ENCODE measurements around the gene SHB. TPM values are rescaled to one million over a fixed set of nuclear protein-coding genes. Genes with fewer than 3 reads are reported as not detected.

SHB gene, protein sequence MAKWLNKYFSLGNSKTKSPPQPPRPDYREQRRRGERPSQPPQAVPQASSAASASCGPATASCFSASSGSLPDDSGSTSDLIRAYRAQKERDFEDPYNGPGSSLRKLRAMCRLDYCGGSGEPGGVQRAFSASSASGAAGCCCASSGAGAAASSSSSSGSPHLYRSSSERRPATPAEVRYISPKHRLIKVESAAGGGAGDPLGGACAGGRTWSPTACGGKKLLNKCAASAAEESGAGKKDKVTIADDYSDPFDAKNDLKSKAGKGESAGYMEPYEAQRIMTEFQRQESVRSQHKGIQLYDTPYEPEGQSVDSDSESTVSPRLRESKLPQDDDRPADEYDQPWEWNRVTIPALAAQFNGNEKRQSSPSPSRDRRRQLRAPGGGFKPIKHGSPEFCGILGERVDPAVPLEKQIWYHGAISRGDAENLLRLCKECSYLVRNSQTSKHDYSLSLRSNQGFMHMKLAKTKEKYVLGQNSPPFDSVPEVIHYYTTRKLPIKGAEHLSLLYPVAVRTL
- total RNA-seq (2022; extraction: Qiagen RNA extraction; ENCODE audit: low read depth) = 37.3 to 64.5 TPM (median 57.0 TPM) in 5 replicates

DNA sequence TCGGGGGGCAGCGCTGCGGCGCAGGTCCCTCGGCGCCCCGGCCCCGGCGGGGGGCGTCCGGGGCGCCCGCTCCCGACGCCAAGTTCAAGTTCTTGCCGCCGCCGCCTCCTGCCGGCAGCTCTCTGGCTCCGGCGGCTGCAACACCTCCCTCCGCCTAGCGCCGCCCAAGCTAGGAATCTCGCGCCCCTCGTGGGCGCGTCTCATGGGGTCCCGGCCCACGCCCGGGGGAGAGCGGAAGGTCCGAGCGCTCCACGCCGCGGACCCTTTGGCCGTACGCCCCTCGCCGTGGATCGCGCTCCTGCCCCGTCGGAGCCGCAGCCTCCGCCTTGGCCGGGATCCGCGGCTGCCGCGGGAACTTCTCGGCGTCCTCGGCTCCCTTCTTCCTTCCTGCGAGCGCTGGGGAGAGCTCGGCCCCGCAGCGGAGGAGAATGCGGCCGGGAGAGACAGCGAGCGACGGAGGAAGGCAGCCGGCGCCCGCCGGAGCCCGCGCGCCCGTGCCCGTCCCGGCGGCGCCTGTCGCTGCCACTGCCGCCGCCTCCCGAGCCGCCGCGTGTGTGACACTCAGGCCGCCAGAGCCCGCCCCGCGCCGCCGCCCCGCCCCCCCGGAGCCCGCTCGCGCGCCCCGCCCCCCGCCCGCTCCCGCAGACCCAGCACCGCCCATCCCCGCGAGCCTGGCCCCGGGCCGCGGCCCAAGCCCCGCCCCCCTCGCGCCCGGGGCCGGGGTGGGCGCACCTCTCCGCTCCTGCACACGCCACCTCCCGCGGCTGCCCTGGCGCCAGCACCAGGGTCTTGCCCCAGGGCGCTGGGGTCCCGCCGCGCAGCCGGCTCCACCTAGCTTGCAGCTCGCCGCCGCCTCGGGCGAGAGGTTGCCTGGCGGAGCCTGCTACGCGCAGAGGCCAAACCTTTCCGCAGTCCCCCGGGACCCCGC, at the start of gene SHB:
Gene SHB, minus strand, starts transcription at position 527 of the 928 bp plus-strand sequence. CDS start 582 bp downstream, outside the sequence.

DNA sequence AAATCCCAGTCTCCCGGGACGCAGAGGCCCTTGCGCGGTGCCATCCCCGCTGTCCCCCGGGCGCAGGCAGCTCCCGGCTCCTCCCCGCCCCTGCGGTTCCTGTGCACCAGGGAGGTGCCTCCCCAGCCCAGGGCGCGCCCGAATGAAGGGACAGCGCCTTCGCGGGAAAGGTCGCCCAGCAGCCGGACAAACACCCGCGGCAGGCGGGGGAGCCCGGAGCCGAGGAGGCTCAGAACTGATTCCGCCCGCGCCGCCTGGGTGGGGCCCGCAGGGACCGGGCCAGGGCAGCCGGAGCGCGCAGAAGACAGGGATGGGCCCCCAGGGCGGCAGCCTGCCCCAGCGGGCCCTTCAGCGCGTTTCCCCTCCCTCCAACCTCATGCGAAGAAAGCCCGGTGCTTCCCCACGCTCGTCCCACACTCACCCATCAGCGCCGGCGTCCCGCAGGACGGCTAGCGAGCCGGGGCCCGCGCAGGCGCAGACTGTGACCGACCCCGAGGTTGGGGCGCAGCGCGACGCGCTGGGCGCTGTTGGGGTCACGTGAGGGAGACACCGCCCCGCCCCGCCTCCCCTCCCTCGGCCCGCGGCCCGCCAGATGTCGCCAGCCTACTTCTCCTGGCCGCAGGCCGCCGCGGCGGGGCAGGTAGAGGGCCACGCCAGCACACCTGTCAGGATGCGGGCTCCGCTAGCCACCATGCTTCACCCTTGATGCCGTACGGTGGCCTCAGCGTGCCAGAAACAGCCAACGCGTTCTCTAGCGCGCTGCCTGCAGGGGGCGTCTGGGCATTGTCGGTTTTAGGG, 165.2 kb downstream of the SHB start, which contains the start of gene SLC25A51:
Gene SLC25A51, minus strand, starts transcription at position 481 of the 798 bp plus-strand sequence. CDS start 15,577 bp downstream, outside the sequence.

Other genes starting within 250 kb of the SHB start
- gene SLC25A51, start 165.1 kb downstream of the SHB start, total RNA-seq (2022; extraction: Qiagen RNA extraction; ENCODE audit: low read depth) = 17.7 to 22.8 TPM (median 19.1 TPM) in 5 replicates

All from A549 treated with CpdA at 1 μM for 4 hours (cell line).